ENCODE measurements around the gene FYB1. TPM values are rescaled to one million over a fixed set of nuclear protein-coding genes. Genes with fewer than 3 reads are reported as not detected.

FYB1 gene
- total RNA-seq, 1 experiment from 2014 or later = 0.12 TPM

GRCh38 chr5:39076757-39077728, 142.3 kb downstream of the FYB1 start:
- ChIA-PET CTCF (interaction anchor here (0.6 kb wide), 1 partner anchor 157 kb away, joined by 4 read pairs; no protein-coding TSS in a partner anchor), POLR2A (interaction anchor here (0.6 to 6.6 kb wide), 4 partner anchors 25 to 1649 kb away, joined by 3 to 106 read pairs (median 4); no protein-coding TSS in a partner anchor)
- H3K9me3 Mint-ChIP-seq (ENCODE audit: unreplicated experiment) = no peaks in the 10 kb centered on the region
- peak; percentile 36 for DNase-seq (ENCODE audit: unreplicated experiment)
- TF ChIP-seq CTCF (IDR thresholded peaks at IDR 0.05; ENCODE audit: unreplicated experiment) = no peak
- H3K36me3 Mint-ChIP-seq (ENCODE audit: insufficient read depth, unreplicated experiment) = peaks cover 6% of the 10 kb centered on the region
- H3K27me3 Mint-ChIP-seq (ENCODE audit: insufficient read depth, unreplicated experiment) = no peaks in the 10 kb centered on the region
- no TSS peak for BruUV-seq (replicated peaks)
- intact Hi-C loops (cut with micrococcal nuclease) = loop anchor here (5.0 to 10.0 kb wide), 2 partner anchors 118 to 205 kb away; no protein-coding TSS in a partner anchor
- H3K4me3 Mint-ChIP-seq (ENCODE audit: unreplicated experiment) = peak overlapping the region; percentile 57
- H3K4me1 Mint-ChIP-seq (ENCODE audit: insufficient read depth, unreplicated experiment) = peaks cover 30% of the 10 kb centered on the region
- peak overlapping the region; percentile 50 for H3K27ac Mint-ChIP-seq (ENCODE audit: low read depth, unreplicated experiment)

- H3K27ac Mint-ChIP-seq (ENCODE audit: low read depth, unreplicated experiment) = peak overlapping the region; percentile 50
Measured at GRCh38 chr5:39076101-39076756, 143.1 kb downstream of the FYB1 start.

GRCh38 chr5:39074017-39074814, 145.1 kb downstream of the FYB1 start, which contains the start of gene RICTOR:
Gene RICTOR, minus strand, starts transcription at chr5:39074399. Its CDS starts 22 bp downstream, at chr5:39074377.
- no TSS peak for BruUV-seq (replicated peaks)
- POLR2A ChIA-PET = interaction anchor here (0.6 to 6.6 kb wide), 12 partner anchors 12 to 1527 kb away, joined by 3 to 106 read pairs (median 4); no protein-coding TSS in a partner anchor

More at GRCh38 chr5:39076101-39076756, 143.1 kb downstream of the FYB1 start:
- ChIA-PET CTCF (interaction anchor here (0.6 to 1.1 kb wide), 4 partner anchors 61 to 529 kb away, joined by 3 to 4 read pairs (median 4); no protein-coding TSS in a partner anchor), POLR2A (interaction anchor here (0.6 to 6.6 kb wide), 10 partner anchors 14 to 229 kb away, joined by 3 to 106 read pairs (median 4); no protein-coding TSS in a partner anchor)
- Mint-ChIP-seq H3K36me3 (ENCODE audit: insufficient read depth, unreplicated experiment) (peaks cover 6% of the 10 kb centered on the region), H3K4me1 (ENCODE audit: insufficient read depth, unreplicated experiment) (peaks cover 34% of the 10 kb centered on the region), H3K4me3 (ENCODE audit: unreplicated experiment) (peak overlapping the region; percentile 57), H3K9me3 (ENCODE audit: unreplicated experiment) (no peaks in the 10 kb centered on the region), H3K27me3 (ENCODE audit: insufficient read depth, unreplicated experiment) (no peaks in the 10 kb centered on the region)
- no TSS peak for BruUV-seq (replicated peaks)
- no peak for TF ChIP-seq CTCF (IDR thresholded peaks at IDR 0.05; ENCODE audit: unreplicated experiment)
- intact Hi-C loops (cut with micrococcal nuclease) = loop anchor here (5.0 to 10.0 kb wide), 2 partner anchors 119 to 206 kb away; no protein-coding TSS in a partner anchor
- no peak for DNase-seq (ENCODE audit: unreplicated experiment)

More at GRCh38 chr5:39074017-39074814, 145.1 kb downstream of the FYB1 start, which contains the start of gene RICTOR:
- no peaks in the 10 kb centered on the region for H3K27me3 Mint-ChIP-seq (ENCODE audit: insufficient read depth, unreplicated experiment)
- peaks cover 28% of the 10 kb centered on the region for H3K4me1 Mint-ChIP-seq (ENCODE audit: insufficient read depth, unreplicated experiment)
- H3K9me3 Mint-ChIP-seq (ENCODE audit: unreplicated experiment) = no peaks in the 10 kb centered on the region
- TF ChIP-seq CTCF (IDR thresholded peaks at IDR 0.05; ENCODE audit: unreplicated experiment) = no peak
- peaks cover 15% of the 10 kb centered on the region for H3K36me3 Mint-ChIP-seq (ENCODE audit: insufficient read depth, unreplicated experiment)
- H3K4me3 Mint-ChIP-seq (ENCODE audit: unreplicated experiment) = peak within 1 kb of the TSS; percentile 94
- H3K27ac Mint-ChIP-seq (ENCODE audit: low read depth, unreplicated experiment) = peak within 1 kb of the TSS; percentile 50
- intact Hi-C loops (cut with micrococcal nuclease) = loop anchor here (2.0 to 10.0 kb wide), 4 partner anchors 29 to 143 kb away; partner anchors contain the start of gene FYB1
- peak; percentile 88 for DNase-seq (ENCODE audit: unreplicated experiment)
- CTCF ChIA-PET = interaction anchor here (0.6 to 1.3 kb wide), 2 partner anchors 29 to 209 kb away, joined by 6 read pairs; no protein-coding TSS in a partner anchor

All from MCF 10A (cell line).